GM21381 (cell line): ENCODE measurements around the gene UBASH3A.

Experiments used
- ATAC-seq: cut with Tn5 transposase; IDR thresholded peaks from one replicate; pipeline ENCODE4 v1.9.1; 2021; ENCODE audit warnings: mild to moderate bottlenecking, moderate library complexity; ENCODE audit not compliant: unreplicated experiment

Gene UBASH3A

GRCh38 chr21:42373908-42374455 lies 29.7 kb upstream of the UBASH3A start:
- no peak for ATAC-seq

- no peak for ATAC-seq
These were observed 29.2 kb upstream of the UBASH3A start for GRCh38 chr21:42374457-42374856.

- ATAC-seq = no peak
These were observed 28.7 kb upstream of the UBASH3A start for GRCh38 chr21:42374864-42375499.

GRCh38 chr21:42375506-42375905 lies 28.2 kb upstream of the UBASH3A start:
- no peak for ATAC-seq

GRCh38 chr21:42375966-42376337 lies 27.8 kb upstream of the UBASH3A start:
- no peak for ATAC-seq

- no peak for ATAC-seq
These were observed 27.2 kb upstream of the UBASH3A start for GRCh38 chr21:42376338-42376982.

GRCh38 chr21:42377211-42377950 lies 26.3 kb upstream of the UBASH3A start:
- ATAC-seq = no peak

- ATAC-seq = no peak
These were observed 25.8 kb upstream of the UBASH3A start for GRCh38 chr21:42377951-42378340.

GRCh38 chr21:42378418-42378817 lies 25.3 kb upstream of the UBASH3A start:
- no peak for ATAC-seq

- no peak for ATAC-seq
These were observed 24.1 kb upstream of the UBASH3A start for GRCh38 chr21:42379426-42380215.

GRCh38 chr21:42381347-42381984 lies 22.2 kb upstream of the UBASH3A start:
- ATAC-seq = no peak

GRCh38 chr21:42382915-42383314 lies 20.8 kb upstream of the UBASH3A start:
- ATAC-seq = no peak

GRCh38 chr21:42383331-42383730 lies 20.4 kb upstream of the UBASH3A start:
- no peak for ATAC-seq

GRCh38 chr21:42384156-42384945 lies 19.4 kb upstream of the UBASH3A start:
- no peak for ATAC-seq

GRCh38 chr21:42384989-42385388 lies 18.7 kb upstream of the UBASH3A start:
- no peak for ATAC-seq

- ATAC-seq = no peak
These were observed 18.1 kb upstream of the UBASH3A start for GRCh38 chr21:42385619-42386018.

GRCh38 chr21:42386034-42386591 lies 17.6 kb upstream of the UBASH3A start:
- no peak for ATAC-seq

- ATAC-seq = no peak
These were observed 16.5 kb upstream of the UBASH3A start for GRCh38 chr21:42387164-42387563.

- ATAC-seq = no peak
These were observed 15.8 kb upstream of the UBASH3A start for GRCh38 chr21:42387843-42388340.
